ENCODE results near the gene SND1.

DNA sequence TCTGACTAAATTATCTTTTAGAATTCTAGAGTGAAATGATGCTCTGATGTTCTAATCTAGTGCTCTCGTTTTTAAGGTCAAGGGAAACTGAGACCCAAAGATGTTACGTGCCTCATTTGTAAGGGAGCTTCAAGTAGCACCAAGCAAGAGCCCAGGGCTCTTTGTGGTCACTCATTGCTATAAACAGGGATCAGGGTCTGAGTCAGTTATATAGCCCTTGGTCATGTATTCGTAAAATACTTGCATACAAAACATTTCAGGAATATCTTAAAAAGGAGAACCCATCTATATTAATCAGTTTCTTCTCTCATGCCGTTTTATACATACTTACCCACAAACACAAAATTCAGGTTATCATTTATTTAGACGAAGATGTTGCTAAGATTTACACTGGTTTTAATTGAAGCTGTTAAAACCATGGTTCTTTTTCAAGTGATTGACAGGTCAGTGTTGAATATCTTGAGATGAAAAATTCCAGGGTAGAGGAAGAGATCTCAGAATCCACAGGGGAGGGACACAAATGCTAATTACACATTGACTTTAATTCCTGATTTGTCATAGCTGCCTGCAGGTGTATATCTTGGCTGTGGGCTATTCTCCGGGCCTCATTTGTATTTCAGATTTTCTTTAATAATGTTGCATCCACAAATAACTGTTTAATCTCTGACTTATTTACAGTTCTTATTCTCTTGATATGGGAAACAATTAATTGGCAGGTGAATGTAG is 188.4 kb downstream of the SND1 start:
- TF ChIP-seq, protein P1, sequence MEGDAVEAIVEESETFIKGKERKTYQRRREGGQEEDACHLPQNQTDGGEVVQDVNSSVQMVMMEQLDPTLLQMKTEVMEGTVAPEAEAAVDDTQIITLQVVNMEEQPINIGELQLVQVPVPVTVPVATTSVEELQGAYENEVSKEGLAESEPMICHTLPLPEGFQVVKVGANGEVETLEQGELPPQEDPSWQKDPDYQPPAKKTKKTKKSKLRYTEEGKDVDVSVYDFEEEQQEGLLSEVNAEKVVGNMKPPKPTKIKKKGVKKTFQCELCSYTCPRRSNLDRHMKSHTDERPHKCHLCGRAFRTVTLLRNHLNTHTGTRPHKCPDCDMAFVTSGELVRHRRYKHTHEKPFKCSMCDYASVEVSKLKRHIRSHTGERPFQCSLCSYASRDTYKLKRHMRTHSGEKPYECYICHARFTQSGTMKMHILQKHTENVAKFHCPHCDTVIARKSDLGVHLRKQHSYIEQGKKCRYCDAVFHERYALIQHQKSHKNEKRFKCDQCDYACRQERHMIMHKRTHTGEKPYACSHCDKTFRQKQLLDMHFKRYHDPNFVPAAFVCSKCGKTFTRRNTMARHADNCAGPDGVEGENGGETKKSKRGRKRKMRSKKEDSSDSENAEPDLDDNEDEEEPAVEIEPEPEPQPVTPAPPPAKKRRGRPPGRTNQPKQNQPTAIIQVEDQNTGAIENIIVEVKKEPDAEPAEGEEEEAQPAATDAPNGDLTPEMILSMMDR (IDR thresholded peaks at IDR 0.05): no peak
- TF ChIP-seq POLR2A (IDR thresholded peaks at IDR 0.05): no peak
